HepG2 (cell line): ENCODE data around the gene MXRA7. TPM values are rescaled to one million over a fixed set of nuclear protein-coding genes. Genes with fewer than 3 reads are reported as not detected.

ENCODE experiments used
- ETV5 ChIP-seq: IDR thresholded peaks from 2 replicates; pipeline ENCODE4 v1.6.1; 2018; ENCODE audit warnings: missing biosample characterization, missing genetic modification reagents, inconsistent platforms, borderline replicate concordance
- FOXP1 ChIP-seq, 2 experiments: fragments of 450-650 bp in 1 of 2; IDR thresholded peaks; 2 replicates each; pipeline ENCODE4 v1.6.1; 2017 to 2018; ENCODE audit warnings: antibody characterized with exemption in 1 of 2
- HNF4A ChIP-seq: sonication (generic); formaldehyde crosslinking; IDR thresholded peaks from 2 replicates; pipeline ENCODE4 v1.4.0; 2020; ENCODE audit warnings: missing genetic modification reagents
- PATZ1 ChIP-seq: sonication (generic); formaldehyde crosslinking; IDR thresholded peaks from 2 replicates; pipeline ENCODE4 v1.4.0; 2020; ENCODE audit warnings: missing genetic modification reagents
- SOX5 ChIP-seq: IDR thresholded peaks from 2 replicates; pipeline ENCODE4 v1.6.1; 2016; ENCODE audit warnings: borderline replicate concordance
- ZNF225 ChIP-seq: sonication (generic); formaldehyde crosslinking; IDR thresholded peaks from 2 replicates; pipeline ENCODE4 v1.4.0; 2020; ENCODE audit warnings: mild to moderate bottlenecking, missing genetic modification reagents
- ZNF335 ChIP-seq: sonication (generic); formaldehyde crosslinking; IDR thresholded peaks from 2 replicates; pipeline ENCODE4 v1.4.0; 2020; ENCODE audit warnings: missing genetic modification reagents
- ZNF609 ChIP-seq: sonication (generic); formaldehyde crosslinking; IDR thresholded peaks from 2 replicates; pipeline ENCODE4 v1.4.0; 2020; ENCODE audit warnings: mild to moderate bottlenecking, missing genetic modification reagents, borderline replicate concordance
- polyA plus RNA-seq, 8 experiments: library from polyadenylated mRNA; depleted of rRNA in 3 of 8; stranded (reverse) in 7 of 8; unstranded in 1 of 8; fragments of >200 nt; fragmentation: Illumina TruSeq in 4 of 8; extraction: Trizol in 4 of 8; gene quantifications; 2 replicates each; pipeline versions ENCODE4 v1.2.1 to v1.2.3, GENCODE V29; 2011 to 2016; ENCODE audit warnings: low read depth in 4 of 8, missing spikeins in 1 of 8, mixed read lengths in 1 of 8; ENCODE audit not compliant: insufficient read depth in 1 of 8
- total RNA-seq, 5 experiments: library from RNA; depleted of rRNA; stranded (reverse); fragments of >200 nt; fragmentation: Illumina TruSeq; extraction: Trizol; gene quantifications; 2 replicates each; pipeline ENCODE4 v1.2.3, GENCODE V29; 2016; ENCODE audit warnings: low read depth in 1 of 5

The MXRA7 gene
- total and polyA plus RNA-seq, 2 of the 13 experiments (the other 11 are each of a cell fraction or from before 2014, with no cell fraction given), result 44.8 to 112 TPM

GRCh38 chr17:76701471-76701967 lies 9.2 kb downstream of the MXRA7 start (continued):
- TF ChIP-seq ZNF609, result no peak
- TF ChIP-seq HNF4A (CRISPR knock-in tag), result peak; percentile 75
- TF ChIP-seq ZNF225 (CRISPR knock-in tag), result no peak
- TF ChIP-seq FOXP1 (IDR thresholded peaks at IDR 0.05), result no peak
- peak; percentile 29; the same call in 1 of the 2 replicates for TF ChIP-seq FOXP1 (CRISPR knock-in tag; IDR thresholded peaks at IDR 0.05)
- no peak for TF ChIP-seq ZNF335 (CRISPR knock-in tag)
- TF ChIP-seq SOX5 (CRISPR knock-in tag), result peak; percentile 62; the same call in 1 of the 2 replicates
- TF ChIP-seq ETV5 (CRISPR knock-in tag), result peak; percentile 53; the same call in 1 of the 2 replicates
- peak; percentile 73 for TF ChIP-seq PATZ1
